Stimulated activated naive CD4-positive, alpha-beta T cell treated with Interleukin-2 at 50 U/mL for 16 hours (primary cell): ENCODE data around the gene CXADR.
"Not testable (repeated sequence)": the region's sequence is repeated elsewhere in the genome, so short reads cannot be mapped to it uniquely, and the experiment has no call there.

ENCODE experiments used
- DNase-seq: peaks from one replicate; lab custom pipeline; 2025; lab: John Stamatoyannopoulos, UW

CXADR gene

GRCh38 chr21:17512253-17513213 is at the start of gene CXADR:
Gene CXADR (plus strand): TSS chr21:17513043. CDS start chr21:17513130, 87 bp downstream.
- peak; percentile 64 for DNase-seq

DNA sequence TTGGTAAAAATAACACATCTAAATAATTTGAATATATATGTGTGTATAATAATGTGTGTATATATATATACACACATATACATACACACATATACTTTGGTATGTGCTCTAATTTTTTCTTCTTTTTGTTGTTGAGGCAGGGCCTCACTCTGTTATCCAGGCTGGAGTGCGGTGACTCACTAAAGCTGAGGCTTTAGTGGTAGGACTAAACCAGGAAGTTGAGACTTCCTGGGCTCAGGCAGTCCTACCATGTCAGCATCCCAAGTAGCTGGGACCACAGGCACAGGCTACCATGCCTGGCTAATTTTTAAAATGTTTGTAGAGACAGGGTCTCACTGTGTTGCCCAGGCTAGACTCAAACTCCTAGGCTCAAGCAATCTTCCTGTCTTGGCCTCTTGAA is 46.7 kb upstream of the CXADR start:
- no peak for DNase-seq

- DNase-seq = no peak
Measured at GRCh38 chr21:17467392-17467791, 45.5 kb upstream of the CXADR start.

GRCh38 chr21:17467829-17468228 is 45.0 kb upstream of the CXADR start:
- no peak for DNase-seq

GRCh38 chr21:17468698-17469097 is 44.1 kb upstream of the CXADR start:
- DNase-seq = no peak

GRCh38 chr21:17469727-17470126 is 43.1 kb upstream of the CXADR start:
- no peak for DNase-seq

GRCh38 chr21:17472182-17472581 is 40.7 kb upstream of the CXADR start:
- DNase-seq = no peak

- DNase-seq = no peak
Measured at GRCh38 chr21:17472592-17473271, 40.1 kb upstream of the CXADR start.

DNA sequence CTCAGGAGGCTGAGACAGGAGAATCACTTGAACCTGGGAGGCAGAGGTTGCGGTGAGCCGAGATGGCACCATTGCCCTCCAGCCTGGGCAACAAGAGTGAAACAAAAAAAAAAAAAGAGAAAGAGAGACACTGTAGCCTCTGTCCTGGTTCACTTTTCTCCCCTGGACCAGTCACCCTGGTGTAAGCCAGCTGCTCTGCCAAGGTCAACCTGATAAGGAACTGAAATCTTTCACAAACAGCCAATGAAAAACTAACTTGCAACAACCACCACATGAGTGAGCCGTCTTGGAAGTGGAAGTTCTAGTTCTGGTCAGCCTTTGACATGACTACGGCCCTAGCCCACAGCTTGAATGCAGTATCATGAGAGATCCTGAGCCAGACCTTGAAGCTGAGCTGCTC is 36.8 kb upstream of the CXADR start:
- no peak for DNase-seq

DNA sequence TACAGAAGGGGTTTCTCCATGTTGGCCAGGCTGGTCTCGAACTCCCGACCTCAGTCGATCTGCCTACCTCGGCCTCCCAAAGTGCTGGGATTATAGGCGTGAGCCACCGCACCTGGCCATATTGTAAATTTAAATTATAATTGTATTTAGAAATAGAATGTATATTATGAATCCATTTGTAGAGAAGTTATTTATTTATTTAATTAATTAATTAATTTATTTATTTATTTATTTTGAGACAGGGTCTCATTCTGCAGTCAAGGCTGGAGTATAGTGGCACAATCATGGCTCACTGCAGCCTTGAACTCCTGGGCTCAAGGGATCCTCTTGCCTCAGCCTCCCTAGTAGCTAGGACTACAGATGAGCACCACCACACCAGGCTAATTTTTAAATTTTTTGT is 34.7 kb upstream of the CXADR start:
- DNase-seq = not testable (repeated sequence)

GRCh38 chr21:17479606-17480005 is 33.2 kb upstream of the CXADR start:
- DNase-seq = no peak

DNA sequence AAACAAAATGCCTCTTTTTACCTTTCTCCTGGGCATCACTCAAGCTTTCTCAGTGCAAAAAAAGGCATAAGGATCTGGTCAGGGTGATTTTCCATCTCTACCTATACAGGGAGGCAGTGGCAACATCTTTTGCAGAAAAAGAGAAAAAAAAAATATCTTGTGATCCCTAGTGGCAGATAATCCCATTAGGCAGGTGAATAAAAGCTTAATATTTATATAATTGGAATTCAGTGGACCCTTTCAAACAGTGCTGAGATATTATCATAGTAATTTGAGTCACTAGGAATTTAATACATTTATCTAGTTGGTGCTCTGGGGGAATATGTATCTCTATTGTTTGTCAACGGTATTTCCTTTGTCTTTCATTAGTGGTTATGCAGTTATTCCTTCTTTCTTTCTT is 29.9 kb upstream of the CXADR start:
- no peak for DNase-seq

GRCh38 chr21:17488620-17489019 is 24.2 kb upstream of the CXADR start:
- no peak for DNase-seq

DNA sequence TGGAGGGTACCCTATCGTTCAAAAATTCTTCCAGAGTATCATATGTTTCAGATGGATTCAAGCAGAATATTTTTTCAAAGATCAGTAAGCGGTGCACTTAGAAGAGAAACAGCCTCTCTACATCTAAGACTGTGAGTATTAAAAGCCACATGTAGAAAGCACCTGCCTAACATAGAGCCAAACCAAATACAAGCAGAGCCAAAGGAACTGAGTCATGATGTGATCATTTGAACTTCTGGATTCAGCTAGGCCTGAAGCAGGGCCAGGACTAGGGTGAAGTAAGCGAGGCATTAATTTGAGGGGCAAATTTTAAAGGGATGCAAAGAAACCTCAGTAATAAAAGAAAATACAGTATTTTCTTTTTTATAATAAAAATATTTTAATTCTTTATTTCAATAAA is 23.3 kb upstream of the CXADR start:
- DNase-seq = not testable (repeated sequence)

GRCh38 chr21:17491716-17492414 is 21.0 kb upstream of the CXADR start:
- no peak for DNase-seq

DNA sequence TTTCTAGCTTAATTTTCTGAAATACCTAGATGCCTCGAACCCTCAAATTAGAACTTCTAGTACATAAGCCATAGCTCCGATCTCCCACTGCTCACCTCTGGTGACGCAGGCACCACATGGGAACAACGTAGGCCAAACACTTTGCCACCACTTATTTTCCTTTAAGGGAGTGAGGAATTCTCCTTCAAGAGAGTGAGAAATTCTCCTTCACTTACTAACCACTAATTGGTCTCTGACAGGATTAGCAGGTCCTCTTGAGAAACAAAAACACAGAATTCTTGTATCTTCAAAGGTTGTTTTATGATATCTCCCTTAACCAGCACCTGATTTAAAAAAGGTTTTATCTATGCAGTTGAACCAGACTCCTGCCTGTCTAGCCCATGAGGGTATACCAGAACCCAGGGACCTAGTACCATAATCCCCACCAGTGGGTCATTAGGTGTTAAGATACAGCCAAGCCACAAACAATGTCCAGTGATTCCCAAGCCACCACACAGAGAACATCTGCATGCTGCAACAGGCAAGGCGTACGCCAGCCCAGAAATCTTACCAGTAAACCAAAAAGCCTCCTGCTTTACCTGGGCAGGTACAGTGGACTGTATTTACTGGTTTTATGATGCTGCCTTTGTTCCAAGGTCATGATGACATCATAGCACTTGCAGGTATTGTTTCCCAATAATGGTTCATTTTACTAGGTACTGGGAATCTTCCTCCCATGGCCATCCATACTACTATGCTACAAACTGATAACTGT is 20.3 kb upstream of the CXADR start:
- DNase-seq = no peak

GRCh38 chr21:17494051-17494450 is 18.8 kb upstream of the CXADR start:
- DNase-seq = no peak

DNA sequence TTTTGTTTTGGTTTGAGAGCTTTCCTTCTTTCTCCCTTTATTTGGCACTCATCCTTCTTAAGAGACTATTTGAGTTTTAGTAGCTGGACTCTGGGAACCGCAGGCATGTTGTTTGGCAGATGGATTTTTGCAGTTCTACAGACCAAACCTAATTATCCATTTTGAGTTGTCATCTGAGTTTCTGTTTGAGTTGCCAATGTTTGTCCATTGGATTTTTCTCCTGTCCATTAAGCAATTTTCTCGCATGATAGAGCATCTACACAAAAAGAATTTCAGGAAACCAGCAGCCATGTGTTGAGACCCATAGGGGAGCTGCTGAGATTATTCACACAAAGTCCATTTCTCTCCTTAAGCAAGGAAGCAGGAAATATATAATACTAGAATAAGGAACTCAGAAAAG is 17.2 kb upstream of the CXADR start:
- DNase-seq = no peak

DNA sequence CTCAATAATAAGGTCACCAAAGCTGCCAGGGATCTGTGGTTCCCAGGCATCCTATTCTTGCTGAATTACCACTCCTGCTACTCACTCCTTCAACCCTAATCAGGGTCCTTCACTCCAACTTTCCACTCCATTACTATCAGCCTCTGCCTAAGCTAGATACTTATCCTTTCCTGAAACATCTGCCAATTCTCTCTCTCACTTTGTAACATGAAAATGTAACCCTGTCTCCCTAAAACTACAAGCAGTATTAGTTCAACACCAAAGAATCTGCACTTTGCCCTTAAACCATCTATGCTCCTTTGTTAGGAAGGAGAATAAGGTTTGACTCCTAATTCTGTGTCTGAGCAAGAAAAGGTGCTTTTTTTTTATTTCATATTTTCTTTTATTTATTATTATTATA is 15.5 kb upstream of the CXADR start:
- no peak for DNase-seq

- no peak for DNase-seq
Measured at GRCh38 chr21:17498586-17498985, 14.3 kb upstream of the CXADR start.

- DNase-seq = no peak
Measured at GRCh38 chr21:17501107-17502006, 11.5 kb upstream of the CXADR start.
